Measurements from ENCODE around the gene GNPDA2.

The GNPDA2 gene

DNA sequence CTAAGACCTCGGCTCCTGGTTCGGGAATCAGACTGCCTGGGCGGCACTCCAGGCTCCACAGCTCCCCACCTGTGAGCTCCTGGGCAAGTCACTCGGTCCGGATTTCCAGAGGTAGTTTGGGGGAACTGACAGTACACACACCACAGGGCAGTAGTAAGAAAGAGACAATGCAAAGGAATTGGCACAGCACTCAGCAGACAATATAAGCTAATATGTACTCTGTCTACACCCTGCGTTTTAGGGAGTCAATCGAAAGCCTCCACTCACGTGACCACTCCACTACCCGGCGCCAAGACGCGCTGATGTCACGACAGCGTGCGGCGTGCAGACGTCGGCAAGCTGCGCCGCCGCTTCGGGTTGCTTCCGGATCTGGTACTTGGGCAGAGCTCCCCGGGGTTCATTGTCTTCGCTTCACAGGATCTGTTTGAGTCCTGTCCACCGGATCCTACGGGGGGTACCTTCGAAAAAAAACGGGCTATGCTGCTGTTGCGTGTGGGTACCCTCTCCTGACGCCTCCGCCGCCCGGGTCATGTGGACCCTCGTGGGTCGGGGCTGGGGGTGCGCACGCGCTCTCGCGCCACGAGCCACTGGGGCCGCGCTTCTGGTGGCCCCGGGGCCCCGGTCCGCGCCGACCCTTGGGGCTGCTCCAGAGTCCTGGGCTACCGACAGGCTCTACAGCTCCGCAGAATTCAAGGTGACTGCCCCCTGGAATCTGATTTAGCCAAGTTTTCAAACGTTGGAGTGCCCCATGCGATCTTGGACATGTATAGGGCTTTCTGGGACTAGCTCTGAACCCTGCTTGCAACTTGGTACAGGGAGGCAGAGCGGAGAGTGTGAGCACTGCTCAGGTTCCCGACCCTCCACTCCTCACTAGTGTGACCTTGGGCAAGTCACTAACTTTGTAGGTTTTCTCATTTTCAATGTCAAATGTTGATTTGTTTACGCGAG, 48.0 kb downstream of the GNPDA2 start, which contains the start of gene GUF1:
TSS of gene GUF1 (plus strand) at position 327 of the 948 bp plus-strand sequence. CDS start at position 530, 203 bp downstream.
- DNase-seq: peak; percentile 72

DNA sequence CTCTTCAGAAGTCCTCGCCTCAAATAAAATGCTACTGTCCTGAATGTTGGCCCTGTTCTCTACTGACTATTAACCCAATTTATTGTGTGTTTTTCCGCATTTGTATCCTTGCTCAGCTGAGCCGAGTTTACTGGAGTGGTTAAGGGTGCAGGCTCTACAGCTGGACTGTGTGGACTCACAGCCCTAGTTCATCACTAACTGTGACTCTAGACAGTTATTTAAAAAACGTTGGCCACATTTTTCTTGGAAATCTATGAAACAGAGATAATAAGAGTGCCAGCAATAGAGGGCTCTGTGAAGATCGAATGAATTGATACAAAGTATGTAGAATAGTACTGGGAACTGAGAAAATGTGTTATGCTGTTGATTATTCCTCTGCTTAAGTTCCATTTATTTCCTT, 51.0 kb downstream of the GNPDA2 start:
- DNase-seq: no peak

DNA sequence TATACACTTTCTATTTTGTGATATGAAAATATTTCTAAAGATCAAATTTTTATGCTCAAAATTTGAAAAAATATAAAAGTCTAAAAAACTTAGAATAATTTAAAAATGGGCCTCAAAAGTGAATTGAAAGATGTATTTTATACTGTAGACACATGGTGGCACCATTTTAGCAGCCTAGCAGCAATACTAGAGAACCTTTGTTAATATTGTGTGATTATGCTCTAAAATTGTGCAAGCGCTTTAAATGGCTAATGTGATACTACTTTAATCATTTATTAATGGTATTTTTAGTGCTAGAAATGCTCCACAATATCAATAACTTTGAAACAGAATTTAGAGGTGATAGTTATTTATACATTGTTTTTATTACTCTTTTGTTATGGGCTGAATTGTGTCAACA, 51.9 kb downstream of the GNPDA2 start:
- DNase-seq: no peak

DNA sequence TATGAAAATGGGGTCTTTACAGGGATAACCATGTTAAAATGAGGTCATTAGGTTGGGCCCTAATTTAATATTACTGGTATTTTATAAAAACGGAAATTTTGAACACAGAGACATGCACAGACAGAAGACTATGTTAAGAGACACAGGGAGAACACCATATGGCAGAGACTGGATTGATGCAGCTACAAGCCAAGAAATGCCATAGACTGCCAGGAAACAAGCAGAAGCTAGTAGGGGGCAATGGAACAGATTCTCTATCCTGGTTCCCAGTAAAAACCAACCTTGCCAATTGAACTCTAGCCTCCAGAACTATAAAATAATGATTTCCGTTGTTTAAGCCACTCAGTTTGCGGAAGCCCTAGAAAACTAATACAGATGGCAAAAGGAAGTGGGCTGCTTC, 54.7 kb downstream of the GNPDA2 start:
- DNase-seq: no peak

DNA sequence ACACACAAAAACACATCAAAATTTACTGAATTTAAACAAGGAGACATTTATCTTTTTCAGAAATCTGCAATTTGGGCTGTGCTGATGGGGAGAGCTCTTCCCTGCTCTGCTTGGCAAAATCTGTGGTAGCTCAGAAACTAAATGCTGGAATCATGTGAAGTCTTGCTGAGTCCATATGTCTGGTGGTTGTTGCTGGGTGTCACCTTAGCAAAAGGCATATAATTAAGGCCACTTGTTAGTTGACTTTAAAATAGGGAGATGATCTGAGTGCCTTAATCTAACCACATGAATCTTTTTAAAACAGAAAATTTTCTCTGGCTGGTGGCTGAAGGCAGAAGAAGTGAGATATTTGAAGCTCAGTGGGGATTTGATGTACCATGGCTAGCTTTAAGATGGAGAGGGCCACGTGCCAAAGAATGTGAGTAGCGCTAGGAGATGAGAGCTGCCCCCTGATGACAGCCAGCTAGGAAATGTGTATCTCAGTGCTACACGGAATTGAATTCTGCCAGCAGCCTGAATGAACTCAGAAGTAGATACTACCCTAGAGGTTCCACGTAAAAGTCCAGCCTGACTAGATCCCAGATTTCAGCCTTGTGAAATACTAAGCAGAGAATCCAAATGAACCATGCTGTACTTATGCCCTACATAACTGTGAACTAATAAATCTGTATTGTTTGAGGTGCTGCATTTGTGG, 55.7 kb downstream of the GNPDA2 start:
- DNase-seq: no peak

DNA sequence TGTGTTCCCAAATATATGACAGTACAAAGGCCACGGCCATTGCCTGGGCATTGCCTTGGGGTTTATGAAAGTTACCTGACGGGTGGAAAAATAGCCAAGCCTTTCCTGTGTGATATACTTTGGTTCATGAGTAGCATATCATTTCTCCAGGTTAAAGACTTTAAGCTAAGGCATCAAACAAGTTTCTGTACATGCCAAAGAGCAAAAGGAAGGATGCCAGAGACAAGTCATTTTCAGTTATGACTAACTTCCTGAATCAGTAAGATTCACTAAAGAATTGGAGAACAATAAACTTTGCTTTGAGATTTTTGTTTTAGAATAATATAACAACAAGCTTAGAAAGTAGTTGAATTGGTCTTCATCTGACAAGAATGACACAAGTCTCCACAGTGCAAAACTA, 57.8 kb downstream of the GNPDA2 start:
- DNase-seq: no peak

DNA sequence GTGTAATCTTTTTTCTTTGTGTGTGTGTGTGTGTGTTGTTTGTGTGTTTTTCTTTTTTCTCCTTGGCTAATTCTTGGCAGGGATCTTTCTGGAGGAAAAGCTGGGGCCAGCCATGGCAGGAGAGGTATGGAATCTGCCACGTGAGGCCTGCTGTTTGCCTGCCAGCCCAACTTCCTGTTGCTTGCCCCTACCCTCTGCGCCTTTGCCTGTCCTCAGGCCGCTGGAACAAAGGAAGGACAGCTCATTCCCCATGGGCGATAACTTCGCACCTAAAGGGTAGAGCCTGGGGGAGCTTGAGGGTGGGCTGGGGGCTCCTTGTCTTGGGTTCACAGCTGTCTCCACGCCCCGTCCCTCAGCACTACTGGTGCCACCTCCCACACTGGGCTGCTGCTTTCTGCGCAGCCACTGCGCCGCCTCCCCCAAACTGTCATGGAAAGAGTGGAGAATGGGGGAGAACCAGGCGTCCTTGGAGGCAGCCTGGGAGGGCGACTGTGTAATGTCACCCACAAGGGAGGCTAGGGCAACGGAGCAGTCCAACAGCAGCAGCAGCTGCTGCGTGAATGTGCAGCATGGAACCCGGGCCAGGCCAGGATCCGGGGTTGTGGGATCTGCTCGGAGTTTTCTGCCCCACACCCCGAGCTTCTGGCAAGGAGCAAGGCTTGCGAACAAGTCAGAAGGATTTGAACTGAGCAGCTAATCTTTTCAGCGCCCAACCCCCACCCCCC, 62.7 kb downstream of the GNPDA2 start:
- no peak for DNase-seq

DNA sequence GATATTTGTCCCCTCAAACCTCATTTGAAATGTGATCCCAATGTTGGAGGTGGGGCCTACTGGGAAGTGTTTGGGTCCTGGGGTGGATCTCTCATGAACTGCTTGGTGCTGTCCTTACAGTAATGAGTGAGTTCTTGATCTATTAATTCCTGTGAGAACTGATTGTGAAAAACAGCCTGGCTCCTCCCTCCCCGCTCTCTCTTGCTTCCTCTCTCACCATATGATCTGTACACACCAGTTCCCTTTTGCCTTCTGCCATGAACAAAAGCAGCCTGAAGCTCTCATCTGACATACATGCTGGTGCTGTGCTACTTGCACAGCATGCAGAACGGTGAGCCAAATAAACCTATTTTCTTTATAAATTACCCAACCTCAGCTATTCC, 63.7 kb downstream of the GNPDA2 start:
- DNase-seq: no peak

DNA sequence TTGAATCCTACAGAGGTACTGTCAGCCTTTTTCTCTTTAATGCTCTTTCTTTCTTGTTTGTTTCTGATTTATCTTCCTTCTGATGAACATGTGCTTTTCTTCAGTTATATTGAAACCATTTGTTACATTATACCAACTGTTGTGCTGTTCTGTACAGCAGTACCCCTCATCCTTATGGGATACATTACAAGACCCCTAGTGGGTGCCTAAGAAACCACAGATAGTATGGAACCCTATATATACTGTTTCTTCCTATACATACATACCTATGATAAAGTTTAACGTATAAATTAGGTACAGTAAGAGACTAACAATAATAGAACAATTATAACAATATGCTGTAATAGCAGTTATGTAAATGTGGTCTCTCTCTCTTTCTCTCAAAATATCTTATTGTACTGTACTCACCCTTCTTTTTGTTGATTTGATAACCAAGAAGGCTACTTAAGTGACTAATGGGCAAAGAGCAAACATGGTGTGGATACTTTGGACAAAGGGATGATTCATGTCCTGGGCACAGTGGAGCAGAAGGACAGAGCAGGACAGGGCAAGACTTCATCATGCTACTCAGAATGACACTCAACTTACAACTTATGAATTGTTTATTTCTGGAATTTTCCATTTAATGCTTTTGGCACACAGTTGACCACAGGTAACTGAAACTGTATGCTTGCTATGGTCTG, 64.3 kb downstream of the GNPDA2 start:
- DNase-seq: no peak

DNA sequence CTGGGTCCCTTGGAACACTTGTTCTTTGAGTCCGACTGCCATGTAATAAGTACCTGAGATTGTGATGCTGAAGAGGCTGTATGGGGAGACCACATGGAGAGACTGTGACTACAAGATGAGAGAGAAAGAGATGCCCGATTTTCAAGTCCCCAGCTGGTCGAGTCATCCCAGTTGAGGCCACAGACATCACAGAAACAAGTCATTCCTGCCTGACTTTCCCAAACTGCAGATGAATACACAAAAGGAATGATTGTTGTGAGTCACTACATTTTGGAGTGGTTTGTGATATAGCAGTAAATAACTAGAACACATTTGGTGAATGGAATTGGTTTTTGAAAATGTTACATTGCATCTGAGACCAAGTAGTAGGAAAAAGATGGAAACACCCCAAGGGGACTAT, 66.0 kb downstream of the GNPDA2 start:
- DNase-seq: no peak

DNA sequence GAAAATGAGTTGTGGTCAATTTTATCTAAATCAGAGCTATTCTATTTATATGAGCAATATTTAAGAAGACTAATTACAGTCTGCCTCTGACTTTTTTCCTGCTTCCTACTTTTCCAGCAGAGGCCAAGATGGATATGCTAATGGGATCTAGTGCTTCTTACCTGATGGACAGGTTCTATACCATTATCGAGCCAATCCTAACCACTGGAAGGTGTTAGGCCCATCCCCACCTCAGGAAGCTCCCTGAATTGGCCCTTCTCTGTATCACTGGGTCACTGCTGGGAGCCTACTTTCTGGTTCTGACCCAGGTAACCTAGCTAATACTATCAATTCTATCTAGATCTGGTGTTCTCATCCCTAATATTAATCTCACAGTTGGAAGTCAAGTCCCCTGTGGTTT, 74.4 kb downstream of the GNPDA2 start:
- DNase-seq: no peak
